ENCODE data around the gene FADS3.

- TF ChIP-seq, protein P1, sequence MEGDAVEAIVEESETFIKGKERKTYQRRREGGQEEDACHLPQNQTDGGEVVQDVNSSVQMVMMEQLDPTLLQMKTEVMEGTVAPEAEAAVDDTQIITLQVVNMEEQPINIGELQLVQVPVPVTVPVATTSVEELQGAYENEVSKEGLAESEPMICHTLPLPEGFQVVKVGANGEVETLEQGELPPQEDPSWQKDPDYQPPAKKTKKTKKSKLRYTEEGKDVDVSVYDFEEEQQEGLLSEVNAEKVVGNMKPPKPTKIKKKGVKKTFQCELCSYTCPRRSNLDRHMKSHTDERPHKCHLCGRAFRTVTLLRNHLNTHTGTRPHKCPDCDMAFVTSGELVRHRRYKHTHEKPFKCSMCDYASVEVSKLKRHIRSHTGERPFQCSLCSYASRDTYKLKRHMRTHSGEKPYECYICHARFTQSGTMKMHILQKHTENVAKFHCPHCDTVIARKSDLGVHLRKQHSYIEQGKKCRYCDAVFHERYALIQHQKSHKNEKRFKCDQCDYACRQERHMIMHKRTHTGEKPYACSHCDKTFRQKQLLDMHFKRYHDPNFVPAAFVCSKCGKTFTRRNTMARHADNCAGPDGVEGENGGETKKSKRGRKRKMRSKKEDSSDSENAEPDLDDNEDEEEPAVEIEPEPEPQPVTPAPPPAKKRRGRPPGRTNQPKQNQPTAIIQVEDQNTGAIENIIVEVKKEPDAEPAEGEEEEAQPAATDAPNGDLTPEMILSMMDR (IDR thresholded peaks at IDR 0.05; ENCODE audit: extremely low read depth in 1 of 2, insufficient read depth in 1 of 2, low read depth in 1 of 2, low read length in 2 of 2) = no peak
- TF ChIP-seq POLR2A (IDR thresholded peaks at IDR 0.05; ENCODE audit: low read depth, low read length) (no peak), EZH2 (IDR thresholded peaks at IDR 0.05; ENCODE audit: borderline replicate concordance, low read depth, low read length, severe bottlenecking) (no peak), POLR2AphosphoS5 (IDR thresholded peaks at IDR 0.05; ENCODE audit: insufficient read depth, low read depth, low read length) (no peak), MAX (IDR thresholded peaks at IDR 0.05; ENCODE audit: insufficient read depth, insufficient read length) (no peak)
These were observed 64.3 kb downstream of the FADS3 start for GRCh38 chr11:61826930-61827570.
